K562 (cell line): ENCODE data around the gene KAT5. TPM values are rescaled to one million over a fixed set of nuclear protein-coding genes. Genes with fewer than 3 reads are reported as not detected.
"Not testable (repeated sequence)": the region's sequence is repeated elsewhere in the genome, so short reads cannot be mapped to it uniquely, and the experiment has no call there.

Experiments
- ATAC-seq: fragments of 200-7000 bp; cut with Tn5 transposase; 3 replicates; pipeline ENCODE4 v1.9.1; 2020; ENCODE audit warnings: moderate library complexity
- BruUV-seq: library from RNA; stranded (reverse); fragments of 400-500 nt; replicated peaks from 2 replicates; lab custom pipeline; 2021; lab: Mats Ljungman, UMichigan
- CTCF ChIA-PET: fragments of 300-600 bp; formaldehyde crosslinking; extraction: SDS; loops from one replicate; lab custom pipeline; 2021; ENCODE audit warnings: low intra/inter-chr PET ratio; lab: Yijun Ruan, JAX
- POLR2A ChIA-PET: fragments of 300-600, 350-650 bp; sonication (Branson Sonifier 250); formaldehyde crosslinking; extraction: SDS; loops from one replicate; lab custom pipeline; 2021; ENCODE audit warnings: antibody characterized with exemption, inconsistent platforms; lab: Yijun Ruan, JAX
- DNase-seq, 4 experiments: peaks; one replicate each; pipeline versions ENCODE4 v3.0.0 to v3.0.0-alpha.2; 2011 to 2018; ENCODE audit warnings: low spot score in 3 of 4, mixed read lengths in 3 of 4; ENCODE audit errors: extremely low read depth in 1 of 4
- FAIRE-seq: peaks from 2 replicates; lab custom pipeline; 2011; peaks lifted over from hg19 to GRCh38; lab: Jason Lieb, UNC
- H2AFZ ChIP-seq: 2 replicates; pipeline ENCODE4 v1.6.0; 2011; ENCODE audit warnings: low read depth, low read length, control low read depth, inconsistent platforms
- H3K27ac ChIP-seq: fragments of 200-600 bp; 3 replicates; pipeline ENCODE4 v1.8.0; 2011; ENCODE audit warnings: low read depth, mild to moderate bottlenecking, control low read depth, inconsistent platforms, low read length, moderate library complexity, mixed read lengths; ENCODE audit errors: extremely low read depth
- H3K27me3 ChIP-seq, 2 experiments: fragments of 300-600 bp in 1 of 2; 2 replicates in 1 of 2; 3 replicates in 1 of 2; pipeline versions ENCODE4 v1.6.0 to v1.8.0; 2011; ENCODE audit warnings: inconsistent platforms in 2 of 2, low read length in 2 of 2, mild to moderate bottlenecking in 1 of 2, mixed read lengths in 1 of 2, moderate library complexity in 1 of 2; ENCODE audit not compliant: control insufficient read depth in 2 of 2, insufficient read depth in 2 of 2
- H3K36me3 ChIP-seq: fragments of 300-600 bp; 3 replicates; pipeline ENCODE4 v1.8.0; 2011; ENCODE audit warnings: mild to moderate bottlenecking, low read length, inconsistent platforms; ENCODE audit not compliant: control insufficient read depth, insufficient read depth
- H3K4me1 ChIP-seq, 2 experiments: fragments of 200-600 bp in 1 of 2; replicated peaks in 1 of 2; 2 replicates in 1 of 2; 3 replicates in 1 of 2; pipeline versions ENCODE4 v1.5.1 to v1.8.0; 2011; ENCODE audit warnings: inconsistent platforms in 2 of 2, low read length in 2 of 2, mild to moderate bottlenecking in 1 of 2, mixed read lengths in 1 of 2, moderate library complexity in 1 of 2; ENCODE audit not compliant: control insufficient read depth in 2 of 2, insufficient read depth in 2 of 2
- H3K4me2 ChIP-seq: 2 replicates; pipeline ENCODE4 v1.6.1; 2011; ENCODE audit warnings: low read length, control low read depth, inconsistent platforms, mixed read lengths; ENCODE audit not compliant: insufficient read depth
- H3K4me3 ChIP-seq: fragments of 200-600 bp; sonication (generic), shearing (Covaris generic); 2 replicates; pipeline ENCODE4 v1.5.1; 2016; ENCODE audit warnings: control low read depth, inconsistent platforms
- H3K79me2 ChIP-seq: fragments of 200-600 bp; 3 replicates; pipeline ENCODE4 v1.8.0; 2011; ENCODE audit warnings: low read length, inconsistent platforms; ENCODE audit not compliant: control insufficient read depth, insufficient read depth
- H3K9ac ChIP-seq, 2 experiments: 2 replicates each; pipeline versions ENCODE4 v1.6.0 to v1.6.1; 2011; ENCODE audit warnings: low read depth in 2 of 2, low read length in 2 of 2, control low read depth in 1 of 2, inconsistent platforms in 1 of 2, mild to moderate bottlenecking in 1 of 2, mixed read lengths in 1 of 2; ENCODE audit not compliant: insufficient read depth in 1 of 2
- H3K9me1 ChIP-seq: one replicate; pipeline ENCODE4 v1.6.0; 2011; ENCODE audit warnings: inconsistent platforms, mild to moderate bottlenecking, low read length, moderate library complexity; ENCODE audit not compliant: control insufficient read depth, insufficient read depth
- H3K9me3 ChIP-seq: replicated peaks from 2 replicates; pipeline ENCODE4 v1.5.1; 2011; ENCODE audit warnings: low read depth, low read length, inconsistent platforms; ENCODE audit not compliant: control insufficient read depth, insufficient read depth
- H4K20me1 ChIP-seq: replicated peaks from 2 replicates; pipeline ENCODE4 v1.6.1; 2011; ENCODE audit warnings: low read length, inconsistent platforms, mixed read lengths; ENCODE audit not compliant: control insufficient read depth, insufficient read depth
- ARID1B ChIP-seq: fragments of 450-650 bp; IDR thresholded peaks from 2 replicates; pipeline ENCODE4 v1.6.1; 2016; ENCODE audit warnings: antibody characterized with exemption, mild to moderate bottlenecking, inconsistent platforms
- CBFA2T2 ChIP-seq: fragments of 450-650 bp; conservative IDR thresholded peaks from 2 replicates; pipeline ENCODE4 v1.6.1; 2017; ENCODE audit warnings: mild to moderate bottlenecking
- CBFA2T3 ChIP-seq: fragments of 450-650 bp; IDR thresholded peaks from 2 replicates; pipeline ENCODE4 v1.6.1; 2017
- KDM1A ChIP-seq, 2 experiments: fragments of 450-650 bp; IDR thresholded peaks; 2 replicates each; pipeline ENCODE4 v1.6.1; 2016; ENCODE audit warnings: mild to moderate bottlenecking in 2 of 2
- NCOR1 ChIP-seq: fragments of 450-650 bp; IDR thresholded peaks from 2 replicates; pipeline ENCODE4 v1.6.1; 2016; ENCODE audit warnings: mild to moderate bottlenecking, moderate library complexity
- NFIC ChIP-seq: fragments of 450-650 bp; IDR thresholded peaks from 2 replicates; pipeline ENCODE4 v1.6.1; 2017; ENCODE audit warnings: mild to moderate bottlenecking, inconsistent platforms
- SOX6 ChIP-seq: fragments of 450-650 bp; IDR thresholded peaks from 2 replicates; pipeline ENCODE4 v1.6.1; 2014; ENCODE audit warnings: mild to moderate bottlenecking
- TAL1 ChIP-seq: fragments of 450-650 bp; IDR thresholded peaks from 2 replicates; pipeline ENCODE4 v1.6.1; 2016; ENCODE audit warnings: mild to moderate bottlenecking
- TRIM24 ChIP-seq, 2 experiments: fragments of 450-650 bp; IDR thresholded peaks; 2 replicates each; pipeline ENCODE4 v1.6.1; 2016
- WGBS: fragments of 100-300 bp; shearing (Covaris generic); methylation state at CpG from one replicate; pipeline ENCODE4 v1.1.6; 2016; ENCODE audit warnings: low coverage, mixed read lengths; ENCODE audit not compliant: insufficient coverage; ENCODE audit errors: missing lambda C conversion rate; 5-methylcytosine and 5-hydroxymethylcytosine counted together
- in situ Hi-C: fragments of 300-500 bp; cut with MboI; formaldehyde crosslinking; loops from 4 replicates; pipeline ENCODE4 v1.15.0; 2018; ENCODE audit warnings: inconsistent platforms, mixed read lengths
- intact Hi-C: fragments of 100-400 bp; cut with micrococcal nuclease; formaldehyde crosslinking; loops from 2 replicates; pipeline ENCODE4 v1.14.2; 2022
- polyA plus RNA-seq, 8 experiments: library from polyadenylated mRNA; depleted of rRNA in 4 of 8; stranded (reverse) in 5 of 8; unstranded in 3 of 8; fragments of >200 nt; fragmentation: Nextera tagmentation in 2 of 8; fragmentation: Illumina TruSeq in 1 of 8; extraction: Ambion mirVana in 2 of 8; extraction: Trizol in 1 of 8; gene quantifications; 2 replicates each; pipeline versions ENCODE4 v1.2.1 to v1.2.3, GENCODE V29; 2011 to 2014; ENCODE audit warnings: inconsistent platforms in 1 of 8, missing spikeins in 1 of 8
- total RNA-seq, 7 experiments: library from RNA; depleted of rRNA in 6 of 7; stranded (reverse); fragments of >200 nt in 6 of 7; fragmentation: Illumina TruSeq in 2 of 7; extraction: Trizol in 2 of 7; gene quantifications; 2 replicates each; pipeline versions ENCODE4 v1.2.1 to v1.2.3, GENCODE V29; 2011 to 2021; ENCODE audit warnings: low replicate concordance in 1 of 7

Gene KAT5
- total and polyA plus RNA-seq, 9 of the 15 experiments (the other 6 are each of a cell fraction or from before 2014, with no cell fraction given), result 3.6 to 76.8 (median 52.7) TPM

DNA sequence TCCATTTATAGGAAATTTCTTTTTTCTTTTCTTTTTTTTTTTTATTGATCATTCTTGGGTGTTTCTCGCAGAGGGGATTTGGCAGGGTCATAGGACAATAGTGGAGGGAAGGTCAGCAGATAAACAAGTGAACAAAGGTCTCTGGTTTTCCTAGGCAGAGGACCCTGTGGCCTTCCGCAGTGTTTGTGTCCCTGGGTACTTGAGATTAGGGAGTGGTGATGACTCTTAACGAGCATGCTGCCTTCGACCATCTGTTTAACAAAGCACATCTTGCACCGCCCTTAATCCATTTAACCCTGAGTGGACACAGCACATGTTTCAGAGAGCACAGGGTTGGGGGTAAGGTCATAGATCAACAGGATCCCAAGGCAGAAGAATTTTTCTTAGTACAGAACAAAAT lies 50.1 kb downstream of the KAT5 start:
- intact Hi-C loops, result not testable (repeated sequence)

DNA sequence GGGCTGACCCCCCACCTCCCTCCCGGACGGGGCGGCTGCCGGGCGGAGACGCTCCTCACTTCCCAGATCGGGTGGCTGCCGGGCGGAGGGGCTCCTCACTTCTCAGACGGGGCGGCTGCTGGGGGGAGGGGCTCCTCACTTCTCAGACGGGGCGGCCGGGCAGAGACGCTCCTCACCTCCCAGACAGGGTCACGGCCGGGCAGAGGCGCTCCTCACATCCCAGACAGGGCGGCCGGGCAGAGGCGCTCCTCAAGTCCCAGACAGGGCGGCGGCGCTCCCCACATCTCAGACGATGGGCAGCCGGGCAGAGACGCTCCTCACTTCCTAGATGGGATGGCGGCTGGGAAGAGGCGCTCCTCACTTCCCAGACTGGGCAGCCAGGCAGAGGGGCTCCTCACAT lies 50.8 kb downstream of the KAT5 start:
- H2AFZ ChIP-seq, H3K27me3 ChIP-seq, H3K9me3 ChIP-seq, in situ Hi-C loops, FAIRE-seq, H3K79me2 ChIP-seq, H3K27ac ChIP-seq, intact Hi-C loops, H3K4me3 ChIP-seq, H3K9me1 ChIP-seq, H4K20me1 ChIP-seq, H3K4me2 ChIP-seq, H3K36me3 ChIP-seq, DNase-seq, ATAC-seq, H3K4me1 ChIP-seq, CTCF ChIA-PET, BruUV-seq, H3K9ac ChIP-seq, POLR2A ChIA-PET: not testable (repeated sequence)
- WGBS, result 70% methylated on average over 2 of the region's 29 CpGs

More for the DNA sequence above, 50.1 kb downstream of the KAT5 start:
- H3K9me3 ChIP-seq, in situ Hi-C loops, FAIRE-seq, H3K4me3 ChIP-seq, CTCF ChIA-PET, H3K27ac ChIP-seq, H3K79me2 ChIP-seq, H3K4me1 ChIP-seq, H4K20me1 ChIP-seq, ATAC-seq, POLR2A ChIA-PET, H3K4me2 ChIP-seq, H2AFZ ChIP-seq, H3K27me3 ChIP-seq, H3K36me3 ChIP-seq, H3K9ac ChIP-seq, DNase-seq, BruUV-seq, H3K9me1 ChIP-seq: not testable (repeated sequence)
- TF ChIP-seq CBFA2T2 (peak; percentile 79), NFIC (0 out of 2 replicates have a peak, but pooled peaks have one; percentile 18), CBFA2T3 (peak; percentile 85), KDM1A (IDR thresholded peaks at IDR 0.05) (peak; percentile 33 to 42; a peak in 1 of 4 replicates), ARID1B (peak; percentile 52; the same call in 1 of the 2 replicates), TRIM24 (IDR thresholded peaks at IDR 0.05) (0 out of 4 replicates have a peak, but pooled peaks of 1 of the 2 experiments have one; percentile 45), SOX6 (peak; percentile 13; the same call in 1 of the 2 replicates), TAL1 (peak; percentile 59; the same call in 1 of the 2 replicates), NCOR1 (peak; percentile 50; the same call in 1 of the 2 replicates)
- WGBS, result 0% methylated on average over 1 of the region's 5 CpGs
